WTC11 (cell line): ENCODE results near the gene DIAPH1. TPM values are rescaled to one million over a fixed set of nuclear protein-coding genes. Genes with fewer than 3 reads are reported as not detected.
A peak's percentile ranks its signal among the peaks of the same experiment; 100 is the strongest.

ENCODE experiments used
- ATAC-seq: fragments of 200-7000 bp; cut with Tn5 transposase; 2 replicates; pipeline ENCODE4 v1.10.0; 2021; ENCODE audit warnings: mild to moderate bottlenecking, moderate library complexity
- CTCF ChIA-PET: fragments of 300-600 bp; sonication (Branson Sonifier 250); formaldehyde crosslinking; loops from one replicate; lab custom pipeline; 2021; ENCODE audit warnings: antibody characterized with exemption; lab: Charles Lee
- POLR2A ChIA-PET: fragments of 350-600 bp; sonication (Branson Sonifier 250); formaldehyde crosslinking; loops from one replicate; lab custom pipeline; 2021; ENCODE audit warnings: antibody characterized with exemption; lab: Charles Lee
- DNase-seq: peaks from one replicate; pipeline ENCODE4 v3.0.0; 2021; ENCODE audit warnings: low spot score
- H3K27ac Mint-ChIP-seq: 2 replicates; pipeline ENCODE4 v1.8.0; 2021; ENCODE audit warnings: mixed read lengths
- H3K27me3 Mint-ChIP-seq: 2 replicates; pipeline ENCODE4 v1.8.0; 2021; ENCODE audit warnings: low read depth, mild to moderate bottlenecking, moderate library complexity, mixed read lengths
- H3K36me3 Mint-ChIP-seq: 2 replicates; pipeline ENCODE4 v1.8.0; 2021; ENCODE audit warnings: mixed read lengths
- H3K4me1 Mint-ChIP-seq: 2 replicates; pipeline ENCODE4 v1.8.0; 2022; ENCODE audit warnings: mixed read lengths
- H3K4me3 Mint-ChIP-seq: 2 replicates; pipeline ENCODE4 v1.8.0; 2021; ENCODE audit warnings: mild to moderate bottlenecking, moderate library complexity, mixed read lengths
- H3K9me3 Mint-ChIP-seq: 2 replicates; pipeline ENCODE4 v1.8.0; 2021; ENCODE audit warnings: mixed read lengths
- ATF1 ChIP-seq: sonication (generic); formaldehyde crosslinking; IDR thresholded peaks from 2 replicates; pipeline ENCODE4 v1.8.1; 2023; ENCODE audit warnings: mild to moderate bottlenecking, moderate library complexity, missing genetic modification reagents
- CREM ChIP-seq: sonication (generic); formaldehyde crosslinking; IDR thresholded peaks from 2 replicates; pipeline ENCODE4 v1.8.1; 2022; ENCODE audit warnings: mild to moderate bottlenecking, missing genetic modification reagents, moderate library complexity
- ELF4 ChIP-seq: sonication (generic); formaldehyde crosslinking; IDR thresholded peaks from 2 replicates; pipeline ENCODE4 v1.8.1; 2022; ENCODE audit warnings: low read depth, mild to moderate bottlenecking, moderate library complexity, missing genetic modification reagents
- ETV6 ChIP-seq: sonication (generic); formaldehyde crosslinking; IDR thresholded peaks from 2 replicates; pipeline ENCODE4 v1.8.1; 2022; ENCODE audit warnings: mild to moderate bottlenecking, missing genetic modification reagents
- FOXJ3 ChIP-seq: sonication (generic); formaldehyde crosslinking; IDR thresholded peaks from 2 replicates; pipeline ENCODE4 v1.9.0; 2021; ENCODE audit warnings: missing genetic modification reagents, mild to moderate bottlenecking, borderline replicate concordance
- GABPB1 ChIP-seq: sonication (generic); formaldehyde crosslinking; IDR thresholded peaks from 2 replicates; pipeline ENCODE4 v1.8.1; 2023; ENCODE audit warnings: mild to moderate bottlenecking, missing genetic modification reagents
- IRF2 ChIP-seq: sonication (generic); formaldehyde crosslinking; IDR thresholded peaks from 2 replicates; pipeline ENCODE4 v1.8.0; 2022; ENCODE audit warnings: low read depth, missing genetic modification reagents, borderline replicate concordance
- NFATC4 ChIP-seq: fragments of 250-450 bp; sonication (Bioruptor Pico); IDR thresholded peaks from 2 replicates; pipeline ENCODE4 v1.9.0; 2021; ENCODE audit warnings: mild to moderate bottlenecking
- NFE2L1 ChIP-seq: sonication (generic); formaldehyde crosslinking; IDR thresholded peaks from 2 replicates; pipeline ENCODE4 v1.8.1; 2023; ENCODE audit warnings: missing genetic modification reagents
- SP1 ChIP-seq: sonication (generic); formaldehyde crosslinking; conservative IDR thresholded peaks from 2 replicates; pipeline ENCODE4 v1.8.1; 2022; ENCODE audit warnings: missing genetic modification reagents
- TEAD1 ChIP-seq: sonication (generic); formaldehyde crosslinking; IDR thresholded peaks from 2 replicates; pipeline ENCODE4 v1.8.0; 2022; ENCODE audit warnings: mild to moderate bottlenecking, missing genetic modification reagents
- TEAD4 ChIP-seq: sonication (generic); formaldehyde crosslinking; IDR thresholded peaks from 2 replicates; pipeline ENCODE4 v1.8.0; 2022; ENCODE audit warnings: mild to moderate bottlenecking, missing genetic modification reagents
- TP53 ChIP-seq: sonication (generic); formaldehyde crosslinking; IDR thresholded peaks from 2 replicates; pipeline ENCODE4 v1.8.1; 2023; ENCODE audit warnings: mild to moderate bottlenecking, missing genetic modification reagents
- ZNF317 ChIP-seq: sonication (generic); formaldehyde crosslinking; IDR thresholded peaks from 2 replicates; pipeline ENCODE4 v1.8.1; 2023; ENCODE audit warnings: low read depth, mild to moderate bottlenecking, moderate library complexity, missing genetic modification reagents, borderline replicate concordance
- ZNF396 ChIP-seq: fragments of 250-450 bp; sonication (Bioruptor Pico); IDR thresholded peaks from 2 replicates; pipeline ENCODE4 v1.8.0; 2021; ENCODE audit warnings: mild to moderate bottlenecking, moderate library complexity, borderline replicate concordance
- total RNA-seq: library from RNA; stranded (reverse); gene quantifications from 3 replicates; pipeline ENCODE4 v1.2.3, GENCODE V29; 2021
- TF ChIP-seq, protein P1 (sequence below): fragments of 250-450 bp; sonication (Bioruptor Pico); conservative IDR thresholded peaks from 2 replicates; pipeline ENCODE4 v1.9.0; 2021; ENCODE audit warnings: mild to moderate bottlenecking
- TF ChIP-seq, protein P2 (sequence below): sonication (generic); formaldehyde crosslinking; IDR thresholded peaks from 2 replicates; pipeline ENCODE4 v1.8.0; 2022; ENCODE audit warnings: mild to moderate bottlenecking, missing genetic modification reagents
- TF ChIP-seq, protein P3 (sequence below): fragments of 200-600 bp; IDR thresholded peaks from 2 replicates; pipeline ENCODE4 v1.8.0; 2022; ENCODE audit warnings: antibody characterized with exemption
- TF ChIP-seq, protein P4 (sequence below): sonication (generic); formaldehyde crosslinking; IDR thresholded peaks from 2 replicates; pipeline ENCODE4 v1.8.1; 2022; ENCODE audit warnings: low read depth, missing genetic modification reagents, borderline replicate concordance
- TF ChIP-seq, protein P5 (sequence below): sonication (generic); formaldehyde crosslinking; IDR thresholded peaks from 2 replicates; pipeline ENCODE4 v1.8.0; 2022; ENCODE audit warnings: missing genetic modification reagents
- TF ChIP-seq, protein P6 (sequence below): fragments of 250-450 bp; sonication (Bioruptor Pico); IDR thresholded peaks from 2 replicates; pipeline ENCODE4 v1.9.0; 2021; ENCODE audit warnings: mild to moderate bottlenecking

DIAPH1 gene
- total RNA-seq, 1 experiment from 2014 or later = 109 TPM

DNA sequence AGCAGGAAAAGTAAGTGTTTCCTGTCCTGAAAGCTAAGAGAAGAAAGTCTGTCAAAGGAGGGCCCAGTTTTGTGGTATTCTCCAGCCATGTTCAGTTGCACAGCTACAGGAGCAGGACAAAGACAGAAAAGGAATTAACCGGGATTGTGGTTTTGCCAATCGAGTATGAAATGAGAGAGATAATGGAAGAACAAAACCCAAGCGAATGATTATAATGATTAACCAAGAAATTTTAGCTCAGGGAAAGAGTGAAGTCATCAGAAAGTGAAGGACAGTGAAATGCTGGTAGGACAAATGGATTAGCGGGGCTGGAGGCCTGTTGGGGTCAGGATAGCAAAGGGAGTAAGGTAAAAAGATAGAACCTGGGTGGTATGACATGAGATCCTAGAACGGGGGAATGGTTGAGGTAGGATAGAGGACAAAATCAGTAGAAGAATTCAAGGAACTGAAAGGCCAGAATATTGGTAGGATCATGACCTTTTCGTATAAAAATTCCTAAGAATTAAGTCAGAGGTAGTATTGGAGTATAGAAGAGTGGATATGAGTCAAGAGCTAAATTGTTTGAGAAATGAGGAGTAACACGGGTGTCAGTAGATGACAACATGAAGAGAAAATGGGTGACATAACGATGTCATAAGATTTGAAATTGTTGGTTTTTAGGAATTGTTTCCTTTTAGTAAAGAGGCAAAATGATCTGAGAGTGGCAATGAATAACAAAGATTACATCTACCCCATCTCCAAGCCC is 52.8 kb downstream of the DIAPH1 start:
- ChIA-PET POLR2A (no interaction called here), CTCF (interaction anchor here (1.3 to 2.4 kb wide), 4 partner anchors 26 to 52 kb away, joined by 5 to 9 read pairs (median 8); no protein-coding TSS in a partner anchor)

DNA sequence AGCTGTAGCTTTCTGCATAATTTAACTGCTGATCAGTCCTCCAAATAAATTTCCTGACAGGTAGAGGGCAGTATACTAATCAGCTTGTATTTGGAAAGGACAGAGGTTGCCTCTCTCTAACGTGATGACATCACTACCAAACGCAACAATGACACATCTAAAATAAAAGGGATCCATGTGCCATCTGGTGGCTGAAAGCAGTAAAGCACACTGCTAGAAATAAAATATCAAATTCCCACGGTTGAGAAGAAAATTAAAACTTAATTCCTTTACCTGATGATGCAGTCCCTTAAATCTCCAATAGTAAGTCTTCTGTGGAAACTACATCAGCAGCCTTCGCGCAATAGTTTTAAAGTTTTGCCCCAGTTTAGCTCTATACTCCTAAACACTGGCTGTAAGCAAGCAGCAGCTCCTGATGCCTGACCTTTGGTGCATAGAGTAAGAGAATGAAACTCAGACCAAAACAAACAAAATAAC is 54.5 kb downstream of the DIAPH1 start:
- Mint-ChIP-seq H3K9me3 (peaks cover 4% of the 10 kb centered on the region; the same call in 1 of the 2 replicates), H3K4me1 (peaks cover 35% of the 10 kb centered on the region), H3K27ac (peak overlapping the region; percentile 94), H3K36me3 (peaks cover 20% of the 10 kb centered on the region), H3K4me3 (no peak overlapping the region), H3K27me3 (no peaks in the 10 kb centered on the region)
- ChIA-PET CTCF (interaction anchor here (0.5 to 2.5 kb wide), 101 partner anchors 10 to 470 kb away, joined by 3 to 56 read pairs (median 5); partner anchors contain the start of genes DIAPH1, FCHSD1, HDAC3 and PCDHB10), POLR2A (interaction anchor here (0.9 to 1.3 kb wide), 4 partner anchors 72 to 319 kb away, joined by 3 to 4 read pairs (median 3); partner anchors contain the start of genes HDAC3, PCDHB15, PCDHGA10 and PCDHGA11)
- ATAC-seq (peak; percentile 56), DNase-seq (peak; percentile 48)
- TF ChIP-seq SP1 (CRISPR knock-in tag) = peak; percentile 29; the same call in 1 of the 2 replicates
- TF ChIP-seq, protein P1, sequence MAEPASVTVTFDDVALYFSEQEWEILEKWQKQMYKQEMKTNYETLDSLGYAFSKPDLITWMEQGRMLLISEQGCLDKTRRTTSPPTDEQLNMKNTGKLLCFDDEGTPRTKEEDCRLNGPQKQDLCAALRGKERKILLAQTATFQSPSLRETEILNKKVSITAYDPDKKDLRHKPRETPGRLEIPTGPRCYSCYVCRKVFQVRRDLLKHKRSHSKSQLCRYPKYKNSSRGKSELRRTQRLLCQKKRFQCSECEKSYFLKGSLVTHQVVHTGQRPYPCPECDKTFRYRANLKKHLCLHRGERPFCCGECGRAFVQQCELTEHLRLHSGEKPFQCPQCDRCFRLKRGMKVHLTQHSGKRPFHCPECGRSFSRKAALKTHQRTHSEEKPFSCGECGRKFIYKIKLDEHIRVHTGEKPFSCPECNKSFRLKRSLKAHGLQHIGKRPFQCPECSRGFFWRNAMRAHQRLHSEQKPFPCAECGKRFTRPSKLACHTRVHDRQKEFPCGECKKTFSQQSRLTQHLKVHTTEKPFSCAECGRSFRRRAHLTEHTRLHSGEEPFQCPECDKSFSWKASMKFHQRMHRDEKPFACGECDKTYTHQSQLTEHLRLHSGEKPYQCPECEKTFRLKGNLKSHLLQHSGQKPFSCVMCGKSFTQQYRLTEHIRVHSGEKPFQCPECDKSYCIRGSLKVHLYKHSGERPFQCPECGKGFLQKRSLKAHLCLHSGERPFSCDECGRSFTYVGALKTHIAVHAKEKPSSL (CRISPR knock-in tag) = no peak
- TF ChIP-seq GABPB1 = peak; percentile 55; the same call in 1 of the 2 replicates
- TF ChIP-seq, protein P2, sequence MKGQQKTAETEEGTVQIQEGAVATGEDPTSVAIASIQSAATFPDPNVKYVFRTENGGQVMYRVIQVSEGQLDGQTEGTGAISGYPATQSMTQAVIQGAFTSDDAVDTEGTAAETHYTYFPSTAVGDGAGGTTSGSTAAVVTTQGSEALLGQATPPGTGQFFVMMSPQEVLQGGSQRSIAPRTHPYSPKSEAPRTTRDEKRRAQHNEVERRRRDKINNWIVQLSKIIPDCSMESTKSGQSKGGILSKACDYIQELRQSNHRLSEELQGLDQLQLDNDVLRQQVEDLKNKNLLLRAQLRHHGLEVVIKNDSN (CRISPR knock-in tag) = no peak
- no peak for TF ChIP-seq TP53 (CRISPR knock-in tag)
- no peak for TF ChIP-seq ZNF396 (CRISPR knock-in tag)
- TF ChIP-seq NFATC4 (CRISPR knock-in tag) = no peak
- peak; percentile 89 for TF ChIP-seq CREM
- TF ChIP-seq TEAD1 = no peak
- TF ChIP-seq ETV6 (CRISPR knock-in tag) = peak; percentile 60; the same call in 1 of the 2 replicates
- TF ChIP-seq ZNF317 (CRISPR knock-in tag) = no peak
- TF ChIP-seq, protein P3, sequence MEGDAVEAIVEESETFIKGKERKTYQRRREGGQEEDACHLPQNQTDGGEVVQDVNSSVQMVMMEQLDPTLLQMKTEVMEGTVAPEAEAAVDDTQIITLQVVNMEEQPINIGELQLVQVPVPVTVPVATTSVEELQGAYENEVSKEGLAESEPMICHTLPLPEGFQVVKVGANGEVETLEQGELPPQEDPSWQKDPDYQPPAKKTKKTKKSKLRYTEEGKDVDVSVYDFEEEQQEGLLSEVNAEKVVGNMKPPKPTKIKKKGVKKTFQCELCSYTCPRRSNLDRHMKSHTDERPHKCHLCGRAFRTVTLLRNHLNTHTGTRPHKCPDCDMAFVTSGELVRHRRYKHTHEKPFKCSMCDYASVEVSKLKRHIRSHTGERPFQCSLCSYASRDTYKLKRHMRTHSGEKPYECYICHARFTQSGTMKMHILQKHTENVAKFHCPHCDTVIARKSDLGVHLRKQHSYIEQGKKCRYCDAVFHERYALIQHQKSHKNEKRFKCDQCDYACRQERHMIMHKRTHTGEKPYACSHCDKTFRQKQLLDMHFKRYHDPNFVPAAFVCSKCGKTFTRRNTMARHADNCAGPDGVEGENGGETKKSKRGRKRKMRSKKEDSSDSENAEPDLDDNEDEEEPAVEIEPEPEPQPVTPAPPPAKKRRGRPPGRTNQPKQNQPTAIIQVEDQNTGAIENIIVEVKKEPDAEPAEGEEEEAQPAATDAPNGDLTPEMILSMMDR = peak; percentile 94
- no peak for TF ChIP-seq ELF4 (CRISPR knock-in tag)
- no peak for TF ChIP-seq FOXJ3 (CRISPR knock-in tag)
- no peak for TF ChIP-seq ATF1 (CRISPR knock-in tag)
- peak; percentile 100 for TF ChIP-seq NFE2L1 (CRISPR knock-in tag)

More for the DNA sequence above, 52.8 kb downstream of the DIAPH1 start:
- H3K27me3 Mint-ChIP-seq = no peaks in the 10 kb centered on the region
- H3K27ac Mint-ChIP-seq = peak overlapping the region; percentile 19
- H3K36me3 Mint-ChIP-seq = peaks cover 28% of the 10 kb centered on the region
- no peak for ATAC-seq
- H3K4me1 Mint-ChIP-seq = peaks cover 19% of the 10 kb centered on the region
- H3K9me3 Mint-ChIP-seq = peaks cover 4% of the 10 kb centered on the region; the same call in 1 of the 2 replicates
- no peak overlapping the region for H3K4me3 Mint-ChIP-seq
- TF ChIP-seq IRF2 (CRISPR knock-in tag) = no peak
- TF ChIP-seq TEAD4 (CRISPR knock-in tag) = no peak
- TF ChIP-seq, protein P4, sequence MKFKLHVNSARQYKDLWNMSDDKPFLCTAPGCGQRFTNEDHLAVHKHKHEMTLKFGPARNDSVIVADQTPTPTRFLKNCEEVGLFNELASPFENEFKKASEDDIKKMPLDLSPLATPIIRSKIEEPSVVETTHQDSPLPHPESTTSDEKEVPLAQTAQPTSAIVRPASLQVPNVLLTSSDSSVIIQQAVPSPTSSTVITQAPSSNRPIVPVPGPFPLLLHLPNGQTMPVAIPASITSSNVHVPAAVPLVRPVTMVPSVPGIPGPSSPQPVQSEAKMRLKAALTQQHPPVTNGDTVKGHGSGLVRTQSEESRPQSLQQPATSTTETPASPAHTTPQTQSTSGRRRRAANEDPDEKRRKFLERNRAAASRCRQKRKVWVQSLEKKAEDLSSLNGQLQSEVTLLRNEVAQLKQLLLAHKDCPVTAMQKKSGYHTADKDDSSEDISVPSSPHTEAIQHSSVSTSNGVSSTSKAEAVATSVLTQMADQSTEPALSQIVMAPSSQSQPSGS = no peak
- TF ChIP-seq, protein P5, sequence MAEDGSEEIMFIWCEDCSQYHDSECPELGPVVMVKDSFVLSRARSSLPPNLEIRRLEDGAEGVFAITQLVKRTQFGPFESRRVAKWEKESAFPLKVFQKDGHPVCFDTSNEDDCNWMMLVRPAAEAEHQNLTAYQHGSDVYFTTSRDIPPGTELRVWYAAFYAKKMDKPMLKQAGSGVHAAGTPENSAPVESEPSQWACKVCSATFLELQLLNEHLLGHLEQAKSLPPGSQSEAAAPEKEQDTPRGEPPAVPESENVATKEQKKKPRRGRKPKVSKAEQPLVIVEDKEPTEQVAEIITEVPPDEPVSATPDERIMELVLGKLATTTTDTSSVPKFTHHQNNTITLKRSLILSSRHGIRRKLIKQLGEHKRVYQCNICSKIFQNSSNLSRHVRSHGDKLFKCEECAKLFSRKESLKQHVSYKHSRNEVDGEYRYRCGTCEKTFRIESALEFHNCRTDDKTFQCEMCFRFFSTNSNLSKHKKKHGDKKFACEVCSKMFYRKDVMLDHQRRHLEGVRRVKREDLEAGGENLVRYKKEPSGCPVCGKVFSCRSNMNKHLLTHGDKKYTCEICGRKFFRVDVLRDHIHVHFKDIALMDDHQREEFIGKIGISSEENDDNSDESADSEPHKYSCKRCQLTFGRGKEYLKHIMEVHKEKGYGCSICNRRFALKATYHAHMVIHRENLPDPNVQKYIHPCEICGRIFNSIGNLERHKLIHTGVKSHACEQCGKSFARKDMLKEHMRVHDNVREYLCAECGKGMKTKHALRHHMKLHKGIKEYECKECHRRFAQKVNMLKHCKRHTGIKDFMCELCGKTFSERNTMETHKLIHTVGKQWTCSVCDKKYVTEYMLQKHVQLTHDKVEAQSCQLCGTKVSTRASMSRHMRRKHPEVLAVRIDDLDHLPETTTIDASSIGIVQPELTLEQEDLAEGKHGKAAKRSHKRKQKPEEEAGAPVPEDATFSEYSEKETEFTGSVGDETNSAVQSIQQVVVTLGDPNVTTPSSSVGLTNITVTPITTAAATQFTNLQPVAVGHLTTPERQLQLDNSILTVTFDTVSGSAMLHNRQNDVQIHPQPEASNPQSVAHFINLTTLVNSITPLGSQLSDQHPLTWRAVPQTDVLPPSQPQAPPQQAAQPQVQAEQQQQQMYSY (CRISPR knock-in tag) = no peak
- TF ChIP-seq, protein P6, sequence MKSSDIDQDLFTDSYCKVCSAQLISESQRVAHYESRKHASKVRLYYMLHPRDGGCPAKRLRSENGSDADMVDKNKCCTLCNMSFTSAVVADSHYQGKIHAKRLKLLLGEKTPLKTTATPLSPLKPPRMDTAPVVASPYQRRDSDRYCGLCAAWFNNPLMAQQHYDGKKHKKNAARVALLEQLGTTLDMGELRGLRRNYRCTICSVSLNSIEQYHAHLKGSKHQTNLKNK (CRISPR knock-in tag) = no peak
- DNase-seq = no peak
